Measurements from ENCODE around the gene POLR3GL. TPM values are rescaled to one million over a fixed set of nuclear protein-coding genes. Genes with fewer than 3 reads are reported as not detected.
"Not testable (repeated sequence)": the region's sequence is repeated elsewhere in the genome, so short reads cannot be mapped to it uniquely, and the experiment has no call there.

The POLR3GL gene
- polyA plus RNA-seq, 2 donors: 12.8 to 13.7 TPM

- Histone ChIP-seq H3K9me3 (ENCODE audit: control insufficient read depth in 2 of 2, insufficient read depth in 1 of 2, low read depth in 1 of 2, low read length in 1 of 2) (no peaks in the 10 kb centered on the region), H3K27me3 (ENCODE audit: control insufficient read depth in 1 of 2, insufficient read depth in 2 of 2, low read length in 2 of 2) (no peaks in the 10 kb centered on the region), H3K27ac (ENCODE audit: low read depth in 2 of 2, low read length in 1 of 2) (peak within 1 kb of the TSS; percentile 93 to 98), H3K36me3 (ENCODE audit: control insufficient read depth in 2 of 2, insufficient read depth in 2 of 2, low read length in 1 of 2) (no peaks in the 10 kb centered on the region), H3K4me1 (ENCODE audit: control insufficient read depth in 2 of 2, insufficient read depth in 2 of 2, low read length in 1 of 2) (no peaks in the 10 kb centered on the region), H3K4me3 (ENCODE audit: low read depth in 1 of 2, low read length in 2 of 2) (peak within 1 kb of the TSS; percentile 69 to 94)
- WGBS, 2 donors: 0 to 1% methylated on average over 41 of the region's 41 CpGs
Observed at GRCh38 chr1:145927063-145927886, 37.2 kb upstream of the POLR3GL start, which contains the start of gene RBM8A. TSS of gene RBM8A (minus strand) at chr1:145927484. CDS start at chr1:145927426, 58 bp downstream.

- 58% methylated on average over 20 of the region's 20 CpGs for WGBS, 2 donors
- H3K27ac ChIP-seq (ENCODE audit: low read depth in 2 of 2, low read length in 1 of 2): peak overlapping the region; percentile 93 to 94
- H3K4me1 ChIP-seq (ENCODE audit: control insufficient read depth in 2 of 2, insufficient read depth in 2 of 2, low read length in 1 of 2): no peaks in the 10 kb centered on the region
- peak overlapping the region; percentile 69 to 94 for H3K4me3 ChIP-seq (ENCODE audit: low read depth in 1 of 2, low read length in 2 of 2)
- H3K36me3 ChIP-seq (ENCODE audit: control insufficient read depth in 2 of 2, insufficient read depth in 2 of 2, low read length in 1 of 2): no peaks in the 10 kb centered on the region
- H3K27me3 ChIP-seq (ENCODE audit: control insufficient read depth in 1 of 2, insufficient read depth in 2 of 2, low read length in 2 of 2): no peaks in the 10 kb centered on the region
- H3K9me3 ChIP-seq (ENCODE audit: control insufficient read depth in 2 of 2, insufficient read depth in 1 of 2, low read depth in 1 of 2, low read length in 1 of 2): no peaks in the 10 kb centered on the region
Observed at GRCh38 chr1:145927916-145928643, 36.4 kb upstream of the POLR3GL start.

- not testable (repeated sequence) for H3K4me3 ChIP-seq (ENCODE audit: low read depth in 1 of 2, low read length in 2 of 2); H3K27me3 ChIP-seq (ENCODE audit: control insufficient read depth in 1 of 2, insufficient read depth in 2 of 2, low read length in 2 of 2); H3K36me3 ChIP-seq (ENCODE audit: control insufficient read depth in 2 of 2, insufficient read depth in 2 of 2, low read length in 1 of 2); H3K9me3 ChIP-seq (ENCODE audit: control insufficient read depth in 2 of 2, insufficient read depth in 1 of 2, low read depth in 1 of 2, low read length in 1 of 2); H3K4me1 ChIP-seq (ENCODE audit: control insufficient read depth in 2 of 2, insufficient read depth in 2 of 2, low read length in 1 of 2)
- WGBS, 2 donors: 43 to 53% methylated on average over 9 of the region's 9 CpGs
- H3K27ac ChIP-seq (ENCODE audit: low read depth in 2 of 2, low read length in 1 of 2): peak overlapping the region; percentile 60 to 62
Observed at GRCh38 chr1:145932522-145933009, 31.9 kb upstream of the POLR3GL start.

- Histone ChIP-seq H3K27ac (ENCODE audit: low read depth in 2 of 2, low read length in 1 of 2) (peak overlapping the region in 1 of 2 donors; percentile 80), H3K36me3 (ENCODE audit: control insufficient read depth in 2 of 2, insufficient read depth in 2 of 2, low read length in 1 of 2) (no peaks in the 10 kb centered on the region), H3K27me3 (ENCODE audit: control insufficient read depth in 1 of 2, insufficient read depth in 2 of 2, low read length in 2 of 2) (no peaks in the 10 kb centered on the region), H3K4me3 (ENCODE audit: low read depth in 1 of 2, low read length in 2 of 2) (no peak overlapping the region), H3K9me3 (ENCODE audit: control insufficient read depth in 2 of 2, insufficient read depth in 1 of 2, low read depth in 1 of 2, low read length in 1 of 2) (no peaks in the 10 kb centered on the region), H3K4me1 (ENCODE audit: control insufficient read depth in 2 of 2, insufficient read depth in 2 of 2, low read length in 1 of 2) (peaks cover 0 to 3% of the 10 kb centered on the region in 2 donors)
Observed at GRCh38 chr1:145935708-145936107, 28.8 kb upstream of the POLR3GL start.

- H3K4me3 ChIP-seq (ENCODE audit: low read depth in 1 of 2, low read length in 2 of 2): no peak overlapping the region
- no peaks in the 10 kb centered on the region for H3K27me3 ChIP-seq (ENCODE audit: control insufficient read depth in 1 of 2, insufficient read depth in 2 of 2, low read length in 2 of 2)
- WGBS, 2 donors: 78 to 88% methylated on average over 8 of the region's 8 CpGs
- no peaks in the 10 kb centered on the region for H3K9me3 ChIP-seq (ENCODE audit: control insufficient read depth in 2 of 2, insufficient read depth in 1 of 2, low read depth in 1 of 2, low read length in 1 of 2)
- H3K4me1 ChIP-seq (ENCODE audit: control insufficient read depth in 2 of 2, insufficient read depth in 2 of 2, low read length in 1 of 2): peaks cover 0 to 3% of the 10 kb centered on the region in 2 donors
- no peaks in the 10 kb centered on the region for H3K36me3 ChIP-seq (ENCODE audit: control insufficient read depth in 2 of 2, insufficient read depth in 2 of 2, low read length in 1 of 2)
- H3K27ac ChIP-seq (ENCODE audit: low read depth in 2 of 2, low read length in 1 of 2): peak overlapping the region; percentile 68 to 82
Observed at GRCh38 chr1:145936247-145936646, 28.2 kb upstream of the POLR3GL start.

DNA sequence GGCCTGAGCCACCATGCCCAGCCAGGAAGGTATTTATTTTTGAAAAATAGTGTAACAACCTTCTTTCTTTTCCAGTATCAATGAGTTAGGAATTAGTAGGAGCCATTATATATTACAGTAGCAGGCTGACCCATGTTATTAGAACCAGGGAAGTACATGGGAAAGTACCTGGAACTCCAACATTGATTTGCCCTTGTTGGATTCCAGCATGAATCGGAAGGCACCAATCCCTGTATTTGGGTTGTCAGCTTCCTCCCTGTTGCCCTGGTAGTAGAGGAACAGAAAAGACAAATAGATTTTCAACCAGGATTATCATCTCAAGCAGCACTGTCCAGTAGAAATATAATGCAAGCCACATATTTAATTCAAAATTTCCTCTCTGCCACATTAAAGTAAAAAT lies 27.1 kb upstream of the POLR3GL start:
- Histone ChIP-seq H3K27ac (ENCODE audit: low read depth in 2 of 2, low read length in 1 of 2) (no peak overlapping the region), H3K9me3 (ENCODE audit: control insufficient read depth in 2 of 2, insufficient read depth in 1 of 2, low read depth in 1 of 2, low read length in 1 of 2) (no peaks in the 10 kb centered on the region), H3K4me1 (ENCODE audit: control insufficient read depth in 2 of 2, insufficient read depth in 2 of 2, low read length in 1 of 2) (peaks cover 0 to 3% of the 10 kb centered on the region in 2 donors), H3K4me3 (ENCODE audit: low read depth in 1 of 2, low read length in 2 of 2) (no peak overlapping the region), H3K27me3 (ENCODE audit: control insufficient read depth in 1 of 2, insufficient read depth in 2 of 2, low read length in 2 of 2) (no peaks in the 10 kb centered on the region), H3K36me3 (ENCODE audit: control insufficient read depth in 2 of 2, insufficient read depth in 2 of 2, low read length in 1 of 2) (no peaks in the 10 kb centered on the region)
- 68 to 69% methylated on average over 1 of the region's 1 CpG for WGBS, 2 donors

- Histone ChIP-seq H3K36me3 (ENCODE audit: control insufficient read depth in 2 of 2, insufficient read depth in 2 of 2, low read length in 1 of 2) (no peaks in the 10 kb centered on the region), H3K9me3 (ENCODE audit: control insufficient read depth in 2 of 2, insufficient read depth in 1 of 2, low read depth in 1 of 2, low read length in 1 of 2) (no peaks in the 10 kb centered on the region), H3K27me3 (ENCODE audit: control insufficient read depth in 1 of 2, insufficient read depth in 2 of 2, low read length in 2 of 2) (no peaks in the 10 kb centered on the region), H3K4me1 (ENCODE audit: control insufficient read depth in 2 of 2, insufficient read depth in 2 of 2, low read length in 1 of 2) (no peaks in the 10 kb centered on the region), H3K27ac (ENCODE audit: low read depth in 2 of 2, low read length in 1 of 2) (no peak overlapping the region), H3K4me3 (ENCODE audit: low read depth in 1 of 2, low read length in 2 of 2) (no peak overlapping the region)
- 87 to 89% methylated on average over 4 of the region's 4 CpGs for WGBS, 2 donors
Observed at GRCh38 chr1:145942405-145942804, 22.1 kb upstream of the POLR3GL start.

GRCh38 chr1:145942871-145943270 lies 21.6 kb upstream of the POLR3GL start:
- no peak overlapping the region for H3K27ac ChIP-seq (ENCODE audit: low read depth in 2 of 2, low read length in 1 of 2)
- H3K4me3 ChIP-seq (ENCODE audit: low read depth in 1 of 2, low read length in 2 of 2): no peak overlapping the region
- no peaks in the 10 kb centered on the region for H3K9me3 ChIP-seq (ENCODE audit: control insufficient read depth in 2 of 2, insufficient read depth in 1 of 2, low read depth in 1 of 2, low read length in 1 of 2)
- 86 to 87% methylated on average over 6 of the region's 6 CpGs for WGBS, 2 donors
- no peaks in the 10 kb centered on the region for H3K4me1 ChIP-seq (ENCODE audit: control insufficient read depth in 2 of 2, insufficient read depth in 2 of 2, low read length in 1 of 2)
- no peaks in the 10 kb centered on the region for H3K27me3 ChIP-seq (ENCODE audit: control insufficient read depth in 1 of 2, insufficient read depth in 2 of 2, low read length in 2 of 2)
- no peaks in the 10 kb centered on the region for H3K36me3 ChIP-seq (ENCODE audit: control insufficient read depth in 2 of 2, insufficient read depth in 2 of 2, low read length in 1 of 2)

- Histone ChIP-seq H3K9me3 (ENCODE audit: control insufficient read depth in 2 of 2, insufficient read depth in 1 of 2, low read depth in 1 of 2, low read length in 1 of 2) (no peaks in the 10 kb centered on the region), H3K27me3 (ENCODE audit: control insufficient read depth in 1 of 2, insufficient read depth in 2 of 2, low read length in 2 of 2) (no peaks in the 10 kb centered on the region), H3K36me3 (ENCODE audit: control insufficient read depth in 2 of 2, insufficient read depth in 2 of 2, low read length in 1 of 2) (no peaks in the 10 kb centered on the region), H3K4me3 (ENCODE audit: low read depth in 1 of 2, low read length in 2 of 2) (no peak overlapping the region), H3K4me1 (ENCODE audit: control insufficient read depth in 2 of 2, insufficient read depth in 2 of 2, low read length in 1 of 2) (no peaks in the 10 kb centered on the region), H3K27ac (ENCODE audit: low read depth in 2 of 2, low read length in 1 of 2) (no peak overlapping the region)
- WGBS, 2 donors: 82 to 91% methylated on average over 3 of the region's 3 CpGs
Observed at GRCh38 chr1:145944532-145944931, 20.0 kb upstream of the POLR3GL start.
